K562 (cell line): ENCODE measurements around the gene RHBDD1. TPM values are rescaled to one million over a fixed set of nuclear protein-coding genes. Genes with fewer than 3 reads are reported as not detected.

Experiments
- ATAC-seq: fragments of 200-7000 bp; cut with Tn5 transposase; 3 replicates; pipeline ENCODE4 v1.9.1; 2020; ENCODE audit warnings: moderate library complexity
- BruUV-seq: library from RNA; stranded (reverse); fragments of 400-500 nt; replicated peaks from 2 replicates; lab custom pipeline; 2021; lab: Mats Ljungman, UMichigan
- CTCF ChIA-PET: fragments of 300-600 bp; formaldehyde crosslinking; extraction: SDS; loops from one replicate; lab custom pipeline; 2021; ENCODE audit warnings: low intra/inter-chr PET ratio; lab: Yijun Ruan, JAX
- POLR2A ChIA-PET: fragments of 300-600, 350-650 bp; sonication (Branson Sonifier 250); formaldehyde crosslinking; extraction: SDS; loops from one replicate; lab custom pipeline; 2021; ENCODE audit warnings: antibody characterized with exemption, inconsistent platforms; lab: Yijun Ruan, JAX
- DNase-seq, 4 experiments: peaks; one replicate each; pipeline versions ENCODE4 v3.0.0 to v3.0.0-alpha.2; 2011 to 2018; ENCODE audit warnings: low spot score in 3 of 4, mixed read lengths in 3 of 4; ENCODE audit errors: extremely low read depth in 1 of 4
- FAIRE-seq: peaks from 2 replicates; lab custom pipeline; 2011; peaks lifted over from hg19 to GRCh38; lab: Jason Lieb, UNC
- H2AFZ ChIP-seq: 2 replicates; pipeline ENCODE4 v1.6.0; 2011; ENCODE audit warnings: low read depth, low read length, control low read depth, inconsistent platforms
- H3K27ac ChIP-seq: fragments of 200-600 bp; 3 replicates; pipeline ENCODE4 v1.8.0; 2011; ENCODE audit warnings: low read depth, mild to moderate bottlenecking, control low read depth, inconsistent platforms, low read length, moderate library complexity, mixed read lengths; ENCODE audit errors: extremely low read depth
- H3K27me3 ChIP-seq, 2 experiments: fragments of 300-600 bp in 1 of 2; 2 replicates in 1 of 2; 3 replicates in 1 of 2; pipeline versions ENCODE4 v1.6.0 to v1.8.0; 2011; ENCODE audit warnings: inconsistent platforms in 2 of 2, low read length in 2 of 2, mild to moderate bottlenecking in 1 of 2, mixed read lengths in 1 of 2, moderate library complexity in 1 of 2; ENCODE audit not compliant: control insufficient read depth in 2 of 2, insufficient read depth in 2 of 2
- H3K36me3 ChIP-seq: fragments of 300-600 bp; 3 replicates; pipeline ENCODE4 v1.8.0; 2011; ENCODE audit warnings: mild to moderate bottlenecking, low read length, inconsistent platforms; ENCODE audit not compliant: control insufficient read depth, insufficient read depth
- H3K4me1 ChIP-seq, 2 experiments: fragments of 200-600 bp in 1 of 2; replicated peaks in 1 of 2; 2 replicates in 1 of 2; 3 replicates in 1 of 2; pipeline versions ENCODE4 v1.5.1 to v1.8.0; 2011; ENCODE audit warnings: inconsistent platforms in 2 of 2, low read length in 2 of 2, mild to moderate bottlenecking in 1 of 2, mixed read lengths in 1 of 2, moderate library complexity in 1 of 2; ENCODE audit not compliant: control insufficient read depth in 2 of 2, insufficient read depth in 2 of 2
- H3K4me2 ChIP-seq: 2 replicates; pipeline ENCODE4 v1.6.1; 2011; ENCODE audit warnings: low read length, control low read depth, inconsistent platforms, mixed read lengths; ENCODE audit not compliant: insufficient read depth
- H3K4me3 ChIP-seq: fragments of 200-600 bp; sonication (generic), shearing (Covaris generic); 2 replicates; pipeline ENCODE4 v1.5.1; 2016; ENCODE audit warnings: control low read depth, inconsistent platforms
- H3K79me2 ChIP-seq: fragments of 200-600 bp; 3 replicates; pipeline ENCODE4 v1.8.0; 2011; ENCODE audit warnings: low read length, inconsistent platforms; ENCODE audit not compliant: control insufficient read depth, insufficient read depth
- H3K9ac ChIP-seq, 2 experiments: 2 replicates each; pipeline versions ENCODE4 v1.6.0 to v1.6.1; 2011; ENCODE audit warnings: low read depth in 2 of 2, low read length in 2 of 2, control low read depth in 1 of 2, inconsistent platforms in 1 of 2, mild to moderate bottlenecking in 1 of 2, mixed read lengths in 1 of 2; ENCODE audit not compliant: insufficient read depth in 1 of 2
- H3K9me1 ChIP-seq: one replicate; pipeline ENCODE4 v1.6.0; 2011; ENCODE audit warnings: inconsistent platforms, mild to moderate bottlenecking, low read length, moderate library complexity; ENCODE audit not compliant: control insufficient read depth, insufficient read depth
- H3K9me3 ChIP-seq: replicated peaks from 2 replicates; pipeline ENCODE4 v1.5.1; 2011; ENCODE audit warnings: low read depth, low read length, inconsistent platforms; ENCODE audit not compliant: control insufficient read depth, insufficient read depth
- H4K20me1 ChIP-seq: replicated peaks from 2 replicates; pipeline ENCODE4 v1.6.1; 2011; ENCODE audit warnings: low read length, inconsistent platforms, mixed read lengths; ENCODE audit not compliant: control insufficient read depth, insufficient read depth
- CBFB ChIP-seq: sonication (generic); formaldehyde crosslinking; IDR thresholded peaks from 2 replicates; pipeline ENCODE4 v1.4.0; 2020; ENCODE audit warnings: mild to moderate bottlenecking, missing genetic modification reagents
- HLTF ChIP-seq: fragments of 450-650 bp; IDR thresholded peaks from 2 replicates; pipeline ENCODE4 v1.6.1; 2016
- ILK ChIP-seq: fragments of 450-650 bp; IDR thresholded peaks from 2 replicates; pipeline ENCODE4 v1.6.1; 2016; ENCODE audit warnings: missing genetic modification characterization, low read depth, mild to moderate bottlenecking, missing compliant biosample characterization, moderate library complexity, borderline replicate concordance
- MCM2 ChIP-seq: fragments of 450-650 bp; IDR thresholded peaks from 2 replicates; pipeline ENCODE4 v1.6.1; 2017; ENCODE audit warnings: low read depth, mild to moderate bottlenecking
- PHF8 ChIP-seq: fragments of 200-600 bp; sonication (generic); IDR thresholded peaks from 2 replicates; pipeline ENCODE4 v1.6.1; 2012; ENCODE audit warnings: mixed run types, mild to moderate bottlenecking, inconsistent platforms, low read length, moderate library complexity, borderline replicate concordance
- RNF2 ChIP-seq: sonication (generic); IDR thresholded peaks from 2 replicates; pipeline ENCODE4 v1.6.1; 2016
- SMAD2 ChIP-seq: fragments of 150-350 bp; IDR thresholded peaks from 2 replicates; pipeline ENCODE4 v1.6.1; 2014; ENCODE audit warnings: low read depth, mild to moderate bottlenecking, low read length
- SREBF1 ChIP-seq: fragments of 150-350 bp; IDR thresholded peaks from 2 replicates; pipeline ENCODE4 v1.6.1; 2014; ENCODE audit warnings: antibody characterized with exemption, low read depth, low read length, borderline replicate concordance
- THRAP3 ChIP-seq: fragments of 450-650 bp; IDR thresholded peaks from 2 replicates; pipeline ENCODE4 v1.6.1; 2016; ENCODE audit warnings: mild to moderate bottlenecking, inconsistent platforms, borderline replicate concordance
- USF1 ChIP-seq: sonication (generic); formaldehyde crosslinking; IDR thresholded peaks from 2 replicates; pipeline ENCODE4 v1.9.0; 2022; ENCODE audit warnings: mild to moderate bottlenecking, missing genetic modification reagents
- ZNF239 ChIP-seq: fragments of 250-450 bp; sonication (Bioruptor Pico); IDR thresholded peaks from 2 replicates; pipeline ENCODE4 v1.4.0; 2020; ENCODE audit warnings: mild to moderate bottlenecking
- ZNF507 ChIP-seq: conservative IDR thresholded peaks from 2 replicates; pipeline ENCODE4 v1.6.1; 2017; ENCODE audit warnings: missing genetic modification characterization, missing compliant biosample characterization
- WGBS: fragments of 100-300 bp; shearing (Covaris generic); methylation state at CpG from one replicate; pipeline ENCODE4 v1.1.6; 2016; ENCODE audit warnings: low coverage, mixed read lengths; ENCODE audit not compliant: insufficient coverage; ENCODE audit errors: missing lambda C conversion rate; 5-methylcytosine and 5-hydroxymethylcytosine counted together
- in situ Hi-C: fragments of 300-500 bp; cut with MboI; formaldehyde crosslinking; loops from 4 replicates; pipeline ENCODE4 v1.15.0; 2018; ENCODE audit warnings: inconsistent platforms, mixed read lengths
- intact Hi-C: fragments of 100-400 bp; cut with micrococcal nuclease; formaldehyde crosslinking; loops from 2 replicates; pipeline ENCODE4 v1.14.2; 2022
- polyA plus RNA-seq, 8 experiments: library from polyadenylated mRNA; depleted of rRNA in 4 of 8; stranded (reverse) in 5 of 8; unstranded in 3 of 8; fragments of >200 nt; fragmentation: Nextera tagmentation in 2 of 8; fragmentation: Illumina TruSeq in 1 of 8; extraction: Ambion mirVana in 2 of 8; extraction: Trizol in 1 of 8; gene quantifications; 2 replicates each; pipeline versions ENCODE4 v1.2.1 to v1.2.3, GENCODE V29; 2011 to 2014; ENCODE audit warnings: inconsistent platforms in 1 of 8, missing spikeins in 1 of 8
- total RNA-seq, 7 experiments: library from RNA; depleted of rRNA in 6 of 7; stranded (reverse); fragments of >200 nt in 6 of 7; fragmentation: Illumina TruSeq in 2 of 7; extraction: Trizol in 2 of 7; gene quantifications; 2 replicates each; pipeline versions ENCODE4 v1.2.1 to v1.2.3, GENCODE V29; 2011 to 2021; ENCODE audit warnings: low replicate concordance in 1 of 7
- TF ChIP-seq, protein P1 (sequence below): fragments of 450-650 bp; IDR thresholded peaks from 2 replicates; pipeline ENCODE4 v1.6.1; 2016; ENCODE audit warnings: borderline replicate concordance
- TF ChIP-seq, protein P2 (sequence below): IDR thresholded peaks from 2 replicates; pipeline ENCODE4 v1.6.1; 2012; ENCODE audit warnings: low read depth, low read length, improper control_type of control experiment, borderline replicate concordance
- TF ChIP-seq, protein P3 (sequence below): fragments of 450-650 bp; IDR thresholded peaks from 2 replicates; pipeline ENCODE4 v1.6.1; 2017; ENCODE audit warnings: antibody characterized with exemption

Gene RHBDD1
- total and polyA plus RNA-seq, 9 of the 15 experiments (the other 6 are each of a cell fraction or from before 2014, with no cell fraction given), result 4.8 to 34.8 (median 15.6) TPM

GRCh38 chr2:226969417-226970080 lies 133.7 kb downstream of the RHBDD1 start:
- H3K79me2 ChIP-seq, result no peaks in the 10 kb centered on the region
- POLR2A ChIA-PET, result no interaction called here
- no peak overlapping the region for H3K27ac ChIP-seq
- in situ Hi-C loops, result no loop called here
- no peak overlapping the region for H2AFZ ChIP-seq
- no peaks in the 10 kb centered on the region for H3K27me3 ChIP-seq
- no peak for ATAC-seq
- H3K9me1 ChIP-seq, result no peaks in the 10 kb centered on the region
- H4K20me1 ChIP-seq, result no peaks in the 10 kb centered on the region
- 70% methylated on average over 4 of the region's 6 CpGs for WGBS
- no TSS peak for BruUV-seq
- CTCF ChIA-PET, result no interaction called here
- H3K36me3 ChIP-seq, result no peaks in the 10 kb centered on the region
- DNase-seq, result no peak
- TF ChIP-seq, protein P1, sequence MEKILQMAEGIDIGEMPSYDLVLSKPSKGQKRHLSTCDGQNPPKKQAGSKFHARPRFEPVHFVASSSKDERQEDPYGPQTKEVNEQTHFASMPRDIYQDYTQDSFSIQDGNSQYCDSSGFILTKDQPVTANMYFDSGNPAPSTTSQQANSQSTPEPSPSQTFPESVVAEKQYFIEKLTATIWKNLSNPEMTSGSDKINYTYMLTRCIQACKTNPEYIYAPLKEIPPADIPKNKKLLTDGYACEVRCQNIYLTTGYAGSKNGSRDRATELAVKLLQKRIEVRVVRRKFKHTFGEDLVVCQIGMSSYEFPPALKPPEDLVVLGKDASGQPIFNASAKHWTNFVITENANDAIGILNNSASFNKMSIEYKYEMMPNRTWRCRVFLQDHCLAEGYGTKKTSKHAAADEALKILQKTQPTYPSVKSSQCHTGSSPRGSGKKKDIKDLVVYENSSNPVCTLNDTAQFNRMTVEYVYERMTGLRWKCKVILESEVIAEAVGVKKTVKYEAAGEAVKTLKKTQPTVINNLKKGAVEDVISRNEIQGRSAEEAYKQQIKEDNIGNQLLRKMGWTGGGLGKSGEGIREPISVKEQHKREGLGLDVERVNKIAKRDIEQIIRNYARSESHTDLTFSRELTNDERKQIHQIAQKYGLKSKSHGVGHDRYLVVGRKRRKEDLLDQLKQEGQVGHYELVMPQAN, result no peak
- TF ChIP-seq, protein P2, sequence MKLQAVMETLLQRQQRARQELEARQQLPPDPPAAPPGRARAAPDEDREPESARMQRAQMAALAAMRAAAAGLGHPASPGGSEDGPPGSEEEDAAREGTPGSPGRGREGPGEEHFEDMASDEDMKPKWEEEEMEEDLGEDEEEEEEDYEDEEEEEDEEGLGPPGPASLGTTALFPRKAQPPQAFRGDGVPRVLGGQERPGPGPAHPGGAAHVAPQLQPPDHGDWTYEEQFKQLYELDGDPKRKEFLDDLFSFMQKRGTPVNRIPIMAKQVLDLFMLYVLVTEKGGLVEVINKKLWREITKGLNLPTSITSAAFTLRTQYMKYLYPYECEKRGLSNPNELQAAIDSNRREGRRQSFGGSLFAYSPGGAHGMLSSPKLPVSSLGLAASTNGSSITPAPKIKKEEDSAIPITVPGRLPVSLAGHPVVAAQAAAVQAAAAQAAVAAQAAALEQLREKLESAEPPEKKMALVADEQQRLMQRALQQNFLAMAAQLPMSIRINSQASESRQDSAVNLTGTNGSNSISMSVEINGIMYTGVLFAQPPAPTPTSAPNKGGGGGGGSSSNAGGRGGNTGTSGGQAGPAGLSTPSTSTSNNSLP, result no peak
- TF ChIP-seq SREBF1 (no peak), PHF8 (no peak), CBFB (CRISPR knock-in tag) (no peak), SMAD2 (no peak), USF1 (no peak), ILK (tag) (no peak), ZNF507 (no peak), THRAP3 (no peak), ZNF239 (CRISPR knock-in tag) (no peak), RNF2 (no peak), MCM2 (no peak), HLTF (no peak)
- TF ChIP-seq, protein P3, sequence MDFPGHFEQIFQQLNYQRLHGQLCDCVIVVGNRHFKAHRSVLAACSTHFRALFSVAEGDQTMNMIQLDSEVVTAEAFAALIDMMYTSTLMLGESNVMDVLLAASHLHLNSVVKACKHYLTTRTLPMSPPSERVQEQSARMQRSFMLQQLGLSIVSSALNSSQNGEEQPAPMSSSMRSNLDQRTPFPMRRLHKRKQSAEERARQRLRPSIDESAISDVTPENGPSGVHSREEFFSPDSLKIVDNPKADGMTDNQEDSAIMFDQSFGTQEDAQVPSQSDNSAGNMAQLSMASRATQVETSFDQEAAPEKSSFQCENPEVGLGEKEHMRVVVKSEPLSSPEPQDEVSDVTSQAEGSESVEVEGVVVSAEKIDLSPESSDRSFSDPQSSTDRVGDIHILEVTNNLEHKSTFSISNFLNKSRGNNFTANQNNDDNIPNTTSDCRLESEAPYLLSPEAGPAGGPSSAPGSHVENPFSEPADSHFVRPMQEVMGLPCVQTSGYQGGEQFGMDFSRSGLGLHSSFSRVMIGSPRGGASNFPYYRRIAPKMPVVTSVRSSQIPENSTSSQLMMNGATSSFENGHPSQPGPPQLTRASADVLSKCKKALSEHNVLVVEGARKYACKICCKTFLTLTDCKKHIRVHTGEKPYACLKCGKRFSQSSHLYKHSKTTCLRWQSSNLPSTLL, result no peak
- TF ChIP-seq, all 486 proteins: peak for 0
- no peak overlapping the region for H3K4me2 ChIP-seq
- H3K9ac ChIP-seq, result no peak overlapping the region
- no peak overlapping the region for H3K4me3 ChIP-seq
- no peaks in the 10 kb centered on the region for H3K4me1 ChIP-seq
- no peak for FAIRE-seq
- intact Hi-C loops, result no loop called here
- H3K9me3 ChIP-seq, result no peaks in the 10 kb centered on the region
